ENCODE data around the gene SCYGR1.

DNA sequence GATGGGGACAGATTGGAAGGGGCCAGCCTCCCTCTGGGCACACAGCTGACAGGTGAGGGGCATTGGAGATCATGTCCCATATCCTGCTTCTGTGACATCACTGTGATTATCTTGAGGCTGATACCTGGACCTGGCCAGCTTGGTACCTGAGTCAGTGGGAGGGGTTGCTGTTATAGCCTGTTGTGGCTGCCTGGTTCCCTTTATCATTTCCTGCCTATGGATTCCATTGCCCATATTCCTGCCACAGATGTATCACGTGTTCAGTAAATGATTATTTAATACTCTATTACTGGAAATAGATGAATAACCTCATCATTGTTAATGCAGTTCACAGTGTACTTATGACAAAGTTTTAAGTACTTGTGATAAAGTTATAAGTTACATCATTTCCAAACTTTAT is 7.8 kb upstream of the SCYGR1 start:
- TF ChIP-seq POLR2AphosphoS5 (IDR thresholded peaks at IDR 0.05) = no peak
- TF ChIP-seq, protein P1, sequence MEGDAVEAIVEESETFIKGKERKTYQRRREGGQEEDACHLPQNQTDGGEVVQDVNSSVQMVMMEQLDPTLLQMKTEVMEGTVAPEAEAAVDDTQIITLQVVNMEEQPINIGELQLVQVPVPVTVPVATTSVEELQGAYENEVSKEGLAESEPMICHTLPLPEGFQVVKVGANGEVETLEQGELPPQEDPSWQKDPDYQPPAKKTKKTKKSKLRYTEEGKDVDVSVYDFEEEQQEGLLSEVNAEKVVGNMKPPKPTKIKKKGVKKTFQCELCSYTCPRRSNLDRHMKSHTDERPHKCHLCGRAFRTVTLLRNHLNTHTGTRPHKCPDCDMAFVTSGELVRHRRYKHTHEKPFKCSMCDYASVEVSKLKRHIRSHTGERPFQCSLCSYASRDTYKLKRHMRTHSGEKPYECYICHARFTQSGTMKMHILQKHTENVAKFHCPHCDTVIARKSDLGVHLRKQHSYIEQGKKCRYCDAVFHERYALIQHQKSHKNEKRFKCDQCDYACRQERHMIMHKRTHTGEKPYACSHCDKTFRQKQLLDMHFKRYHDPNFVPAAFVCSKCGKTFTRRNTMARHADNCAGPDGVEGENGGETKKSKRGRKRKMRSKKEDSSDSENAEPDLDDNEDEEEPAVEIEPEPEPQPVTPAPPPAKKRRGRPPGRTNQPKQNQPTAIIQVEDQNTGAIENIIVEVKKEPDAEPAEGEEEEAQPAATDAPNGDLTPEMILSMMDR (IDR thresholded peaks at IDR 0.05) = no peak

Measured in prostate gland (tissue), 2 donors.